NCI-H748 (cell line): ENCODE measurements around the gene FBP1.

Experiments used
- DNase-seq: peaks from one replicate; lab custom pipeline; 2025; ENCODE audit not compliant: unreplicated experiment; lab: John Stamatoyannopoulos, UW

Gene FBP1

GRCh38 chr9:94639061-94639998 lies at the start of gene FBP1:
Gene FBP1, minus strand, starts transcription at chr9:94639518. Its CDS starts 208 bp downstream, at chr9:94639310.
- DNase-seq, result peak; percentile 42

- no peak for DNase-seq
Observed at GRCh38 chr9:94687451-94687850, 48.1 kb upstream of the FBP1 start.

- DNase-seq, result no peak
Observed at GRCh38 chr9:94685359-94685758, 46.0 kb upstream of the FBP1 start.

- peak; percentile 83 for DNase-seq
Observed at GRCh38 chr9:94681508-94681907, 42.2 kb upstream of the FBP1 start.

- DNase-seq, result no peak
Observed at GRCh38 chr9:94680621-94681020, 41.3 kb upstream of the FBP1 start.

- DNase-seq, result no peak
Observed at GRCh38 chr9:94680020-94680419, 40.7 kb upstream of the FBP1 start.

- no peak for DNase-seq
Observed at GRCh38 chr9:94679587-94679986, 40.3 kb upstream of the FBP1 start.

GRCh38 chr9:94677929-94678328 lies 38.6 kb upstream of the FBP1 start:
- no peak for DNase-seq

- no peak for DNase-seq
Observed at GRCh38 chr9:94676446-94677131, 37.3 kb upstream of the FBP1 start.

GRCh38 chr9:94675008-94675881 lies 35.9 kb upstream of the FBP1 start:
- DNase-seq, result no peak

- DNase-seq, result no peak
Observed at GRCh38 chr9:94672811-94673487, 33.6 kb upstream of the FBP1 start.

- DNase-seq, result peak; percentile 76
Observed at GRCh38 chr9:94668928-94669729, 29.8 kb upstream of the FBP1 start.

GRCh38 chr9:94668418-94668927 lies 29.2 kb upstream of the FBP1 start:
- DNase-seq, result no peak

- no peak for DNase-seq
Observed at GRCh38 chr9:94666364-94667099, 27.2 kb upstream of the FBP1 start.

- DNase-seq, result no peak
Observed at GRCh38 chr9:94665613-94666012, 26.3 kb upstream of the FBP1 start.

GRCh38 chr9:94664801-94665200 lies 25.5 kb upstream of the FBP1 start:
- DNase-seq, result no peak

- DNase-seq, result no peak
Observed at GRCh38 chr9:94663640-94664039, 24.3 kb upstream of the FBP1 start.

GRCh38 chr9:94663140-94663539 lies 23.8 kb upstream of the FBP1 start:
- DNase-seq, result peak; percentile 51
